GM12874 (cell line): ENCODE results near the gene FAM3D.

Source experiments
- TF ChIP-seq, protein P1 (sequence below): IDR thresholded peaks from 2 replicates; pipeline ENCODE4 v1.5.1; 2011; ENCODE audit warnings: low read depth, mild to moderate bottlenecking, control low read depth, low read length, moderate library complexity; ENCODE audit not compliant: insufficient read depth

The FAM3D gene, protein sequence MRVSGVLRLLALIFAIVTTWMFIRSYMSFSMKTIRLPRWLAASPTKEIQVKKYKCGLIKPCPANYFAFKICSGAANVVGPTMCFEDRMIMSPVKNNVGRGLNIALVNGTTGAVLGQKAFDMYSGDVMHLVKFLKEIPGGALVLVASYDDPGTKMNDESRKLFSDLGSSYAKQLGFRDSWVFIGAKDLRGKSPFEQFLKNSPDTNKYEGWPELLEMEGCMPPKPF

DNA sequence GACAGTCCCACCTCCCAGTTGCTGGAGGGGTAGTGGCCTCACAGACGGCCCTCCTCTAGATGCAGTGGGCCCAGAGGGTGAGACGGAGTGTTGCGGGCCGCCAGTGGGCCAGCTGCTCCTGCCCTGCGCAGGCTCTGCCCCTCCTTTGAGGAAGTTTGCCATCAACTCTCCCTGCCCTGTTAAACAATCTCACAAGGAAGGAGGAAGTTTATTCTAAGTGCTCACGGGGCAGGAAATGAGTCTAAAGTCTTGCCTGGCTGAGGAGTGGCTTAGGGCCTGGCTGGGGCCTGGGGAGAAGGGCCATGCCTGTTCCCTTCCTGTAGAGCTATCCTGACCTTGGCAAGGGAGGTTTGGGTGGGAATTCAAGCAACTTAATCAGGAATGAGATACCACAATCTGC is at the start of gene FAM3D:
Gene FAM3D, minus strand, starts transcription at position 92 of the 400 bp plus-strand sequence. CDS start 11,211 bp downstream, outside the sequence.
- TF ChIP-seq, protein P1, sequence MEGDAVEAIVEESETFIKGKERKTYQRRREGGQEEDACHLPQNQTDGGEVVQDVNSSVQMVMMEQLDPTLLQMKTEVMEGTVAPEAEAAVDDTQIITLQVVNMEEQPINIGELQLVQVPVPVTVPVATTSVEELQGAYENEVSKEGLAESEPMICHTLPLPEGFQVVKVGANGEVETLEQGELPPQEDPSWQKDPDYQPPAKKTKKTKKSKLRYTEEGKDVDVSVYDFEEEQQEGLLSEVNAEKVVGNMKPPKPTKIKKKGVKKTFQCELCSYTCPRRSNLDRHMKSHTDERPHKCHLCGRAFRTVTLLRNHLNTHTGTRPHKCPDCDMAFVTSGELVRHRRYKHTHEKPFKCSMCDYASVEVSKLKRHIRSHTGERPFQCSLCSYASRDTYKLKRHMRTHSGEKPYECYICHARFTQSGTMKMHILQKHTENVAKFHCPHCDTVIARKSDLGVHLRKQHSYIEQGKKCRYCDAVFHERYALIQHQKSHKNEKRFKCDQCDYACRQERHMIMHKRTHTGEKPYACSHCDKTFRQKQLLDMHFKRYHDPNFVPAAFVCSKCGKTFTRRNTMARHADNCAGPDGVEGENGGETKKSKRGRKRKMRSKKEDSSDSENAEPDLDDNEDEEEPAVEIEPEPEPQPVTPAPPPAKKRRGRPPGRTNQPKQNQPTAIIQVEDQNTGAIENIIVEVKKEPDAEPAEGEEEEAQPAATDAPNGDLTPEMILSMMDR = no peak

DNA sequence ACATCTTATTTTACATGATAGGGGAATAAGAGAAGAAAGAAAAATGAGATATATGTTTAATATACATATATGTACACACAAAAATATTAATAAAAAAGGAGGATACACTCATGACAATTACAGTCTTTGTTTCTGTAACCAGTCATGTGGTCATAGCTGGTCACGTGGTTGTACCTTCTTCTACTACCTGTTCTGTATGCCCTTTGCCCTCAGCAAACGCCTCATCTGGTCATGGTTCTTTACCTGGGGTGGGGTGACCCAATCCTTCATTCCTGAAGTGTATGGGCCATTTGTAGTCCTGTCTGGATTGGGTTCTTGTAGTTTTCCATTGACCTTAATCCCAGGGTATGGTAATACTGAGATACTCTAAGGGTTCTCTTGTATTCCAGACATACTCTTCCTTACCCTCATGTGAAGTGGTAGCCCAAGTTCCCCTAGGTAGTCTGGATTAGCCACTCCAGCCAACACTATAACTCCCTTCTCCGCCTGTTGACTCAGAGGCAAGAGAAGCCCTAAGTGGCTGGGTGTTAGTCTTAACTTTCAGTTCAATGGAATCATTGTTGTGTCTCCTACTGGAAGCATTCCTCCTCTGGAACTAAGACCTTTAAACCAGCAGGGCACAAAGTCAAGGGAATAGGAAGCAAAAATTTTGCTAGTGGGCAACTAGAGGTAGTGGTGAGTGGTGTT is 47.3 kb upstream of the FAM3D start:
- TF ChIP-seq, protein P1 = no peak

DNA sequence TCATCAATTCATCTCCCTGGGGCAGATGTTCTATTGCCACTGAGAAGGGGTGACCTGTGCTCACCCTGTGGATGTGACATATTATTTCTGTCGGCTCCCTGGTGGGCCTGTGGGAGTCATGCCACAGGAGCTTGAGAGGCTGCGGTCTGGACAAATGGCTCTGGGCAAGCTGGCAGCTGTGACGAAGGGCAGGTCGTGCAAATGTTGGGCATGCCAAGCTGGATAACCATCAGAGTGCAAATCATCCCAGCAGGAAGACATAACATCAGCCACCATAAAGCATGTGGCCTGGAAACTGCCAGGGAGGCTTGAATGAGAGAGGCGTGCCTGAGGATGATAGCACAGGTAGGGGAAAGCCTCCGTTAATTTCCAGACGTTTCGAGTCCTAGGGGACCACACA is 45.3 kb upstream of the FAM3D start:
- TF ChIP-seq, protein P1 = no peak

DNA sequence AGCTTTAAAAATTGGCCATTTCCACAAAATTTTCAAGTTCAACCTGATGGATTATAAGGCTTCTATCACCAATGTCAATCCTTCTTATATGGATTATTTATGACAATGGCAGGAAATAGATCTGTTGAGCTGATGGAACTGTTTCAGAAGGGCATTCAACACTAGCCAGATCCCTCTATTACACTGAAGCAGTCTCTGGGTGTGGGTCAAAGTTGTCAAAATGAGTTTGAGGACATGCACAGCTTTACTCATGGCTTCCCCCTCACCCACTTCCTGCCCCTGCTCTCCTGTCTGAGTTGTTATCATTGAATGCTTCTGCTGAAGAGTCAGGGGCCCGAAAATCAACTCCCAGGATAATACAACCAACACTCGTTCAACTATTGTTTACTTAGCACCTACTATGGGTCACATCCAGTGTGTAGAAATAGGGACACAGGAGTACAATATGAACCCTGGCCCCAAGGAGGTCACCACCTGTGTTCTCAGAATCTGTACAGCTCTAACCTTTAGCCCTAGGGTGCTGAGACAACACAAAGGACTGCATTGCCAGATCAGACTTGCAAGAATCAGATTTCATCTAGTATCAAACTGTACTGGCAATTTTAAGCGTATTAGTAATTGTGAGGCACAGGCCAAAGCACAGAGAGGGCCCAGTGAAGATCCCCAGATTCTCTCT is 41.7 kb upstream of the FAM3D start:
- TF ChIP-seq, protein P1 = no peak

DNA sequence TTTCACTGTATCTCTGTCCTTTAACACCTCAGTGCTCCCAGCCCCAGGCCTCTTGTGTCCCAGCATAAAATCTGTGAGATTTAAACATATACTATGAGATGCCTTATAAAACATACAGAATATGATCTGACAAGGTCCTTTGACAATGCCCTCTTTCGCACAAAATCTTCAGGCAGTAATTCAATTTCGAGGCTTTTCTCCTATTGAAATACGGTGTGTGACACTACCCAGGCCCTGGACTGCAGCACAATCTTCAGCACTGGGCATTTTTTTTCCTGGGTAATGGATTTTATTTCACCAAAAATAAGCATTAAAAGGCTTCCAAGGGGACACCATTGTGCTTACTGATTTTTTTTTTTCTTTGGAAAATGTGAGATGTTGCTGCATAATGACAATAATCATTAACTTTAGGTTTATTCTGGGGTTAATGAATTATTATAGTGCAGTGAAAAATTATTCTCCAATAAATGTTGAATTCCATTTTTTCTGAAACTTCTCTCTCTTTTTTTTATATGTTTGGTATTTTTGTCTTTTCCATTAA is 40.9 kb upstream of the FAM3D start:
- TF ChIP-seq, protein P1 = no peak

DNA sequence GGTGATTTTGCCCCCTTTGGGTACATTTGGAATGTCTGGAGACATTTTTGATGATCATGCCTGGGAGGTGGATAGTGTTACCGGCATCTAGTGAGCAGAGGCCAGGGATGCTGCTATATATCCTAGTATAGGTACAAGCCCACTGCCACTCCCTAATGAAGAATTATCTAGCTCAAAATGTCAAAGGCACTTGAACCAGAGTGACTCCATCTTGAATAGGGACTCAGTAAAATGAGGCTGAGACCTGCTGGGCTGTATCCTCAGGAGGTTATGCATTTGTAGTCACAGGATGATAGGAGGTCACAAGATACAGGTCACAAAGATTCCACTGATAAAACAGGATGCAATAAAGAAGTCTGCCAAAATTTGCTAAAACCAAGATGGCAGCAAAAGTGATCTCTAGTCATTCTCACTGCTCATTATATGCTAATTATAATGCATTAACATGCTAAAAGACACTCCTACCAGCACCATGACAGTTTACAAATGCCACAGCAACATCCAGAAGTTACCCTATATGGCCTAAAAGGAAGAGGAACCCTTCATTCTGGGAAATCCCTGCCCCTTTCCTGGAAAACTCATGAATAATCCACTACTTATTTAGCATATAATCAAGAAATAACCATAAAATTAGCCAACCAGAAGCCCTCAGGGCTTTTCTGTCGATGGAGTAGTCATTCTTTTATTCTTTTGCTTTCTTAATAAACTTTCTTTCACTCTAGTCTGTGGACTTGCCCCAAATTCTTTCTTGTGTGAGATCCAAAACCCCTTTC is 40.0 kb upstream of the FAM3D start:
- TF ChIP-seq, protein P1 = no peak
